ENCODE data around the gene STXBP1. TPM values are rescaled to one million over a fixed set of nuclear protein-coding genes. Genes with fewer than 3 reads are reported as not detected.

STXBP1 gene
- total RNA-seq, 1 donor from 2014 or later = 53.3 TPM

GRCh38 chr9:127712371-127712770 lies 100.3 kb downstream of the STXBP1 start:
- no peak overlapping the region for H3K27ac Mint-ChIP-seq (ENCODE audit: unreplicated experiment)

GRCh38 chr9:127712867-127713266 lies 100.8 kb downstream of the STXBP1 start:
- Mint-ChIP-seq H3K4me3 (no peak overlapping the region), H3K36me3 (ENCODE audit: low read depth) (no peaks in the 10 kb centered on the region), H3K4me1 (peaks cover 17% of the 10 kb centered on the region)

More at GRCh38 chr9:127712371-127712770, 100.3 kb downstream of the STXBP1 start:
- Mint-ChIP-seq H3K4me3 (peak overlapping the region; percentile 51), H3K4me1 (peaks cover 17% of the 10 kb centered on the region), H3K27me3 (ENCODE audit: low read depth) (peaks cover 2% of the 10 kb centered on the region), H3K36me3 (ENCODE audit: low read depth) (no peaks in the 10 kb centered on the region), H3K9me3 (peaks cover 2% of the 10 kb centered on the region)
- no peak for DNase-seq (ENCODE audit: low read depth, low spot score)
- no peak for TF ChIP-seq CTCF (conservative IDR thresholded peaks at IDR 0.05)

GRCh38 chr9:127714020-127714750 lies 102.1 kb downstream of the STXBP1 start:
- no peak for TF ChIP-seq CTCF (conservative IDR thresholded peaks at IDR 0.05)
- H3K9me3 Mint-ChIP-seq = no peaks in the 10 kb centered on the region
- no peak for DNase-seq (ENCODE audit: low read depth, low spot score)
- H3K27ac Mint-ChIP-seq (ENCODE audit: unreplicated experiment) = peak overlapping the region; percentile 12
- peak overlapping the region; percentile 80 for H3K4me3 Mint-ChIP-seq
- H3K27me3 Mint-ChIP-seq (ENCODE audit: low read depth) = peaks cover 2% of the 10 kb centered on the region
- H3K4me1 Mint-ChIP-seq = peaks cover 17% of the 10 kb centered on the region
- H3K36me3 Mint-ChIP-seq (ENCODE audit: low read depth) = no peaks in the 10 kb centered on the region

More at GRCh38 chr9:127712867-127713266, 100.8 kb downstream of the STXBP1 start:
- peaks cover 2% of the 10 kb centered on the region for H3K9me3 Mint-ChIP-seq
- no peak overlapping the region for H3K27ac Mint-ChIP-seq (ENCODE audit: unreplicated experiment)
- H3K27me3 Mint-ChIP-seq (ENCODE audit: low read depth) = peaks cover 2% of the 10 kb centered on the region
- no peak for TF ChIP-seq CTCF (conservative IDR thresholded peaks at IDR 0.05)
- DNase-seq (ENCODE audit: low read depth, low spot score) = no peak

- Mint-ChIP-seq H3K36me3 (ENCODE audit: low read depth) (no peaks in the 10 kb centered on the region), H3K4me3 (peak overlapping the region; percentile 100), H3K27me3 (ENCODE audit: low read depth) (peaks cover 2% of the 10 kb centered on the region), H3K4me1 (peaks cover 22% of the 10 kb centered on the region), H3K27ac (ENCODE audit: unreplicated experiment) (no peak overlapping the region), H3K9me3 (no peaks in the 10 kb centered on the region)
- no peak for DNase-seq (ENCODE audit: low read depth, low spot score)
- TF ChIP-seq CTCF (conservative IDR thresholded peaks at IDR 0.05) = no peak
Observed at GRCh38 chr9:127714951-127715469, 102.9 kb downstream of the STXBP1 start.

- Mint-ChIP-seq H3K27ac (ENCODE audit: unreplicated experiment) (peak within 1 kb of the TSS; percentile 98), H3K4me1 (peaks cover 24% of the 10 kb centered on the region), H3K4me3 (peak within 1 kb of the TSS; percentile 100), H3K27me3 (ENCODE audit: low read depth) (peaks cover 2% of the 10 kb centered on the region), H3K36me3 (ENCODE audit: low read depth) (no peaks in the 10 kb centered on the region), H3K9me3 (no peaks in the 10 kb centered on the region)
- peak; percentile 94 for DNase-seq (ENCODE audit: low read depth, low spot score)
- no peak for TF ChIP-seq CTCF (conservative IDR thresholded peaks at IDR 0.05)
Observed at GRCh38 chr9:127715470-127716337, 103.6 kb downstream of the STXBP1 start, which contains the start of the genes PTRH1 and TTC16. Gene PTRH1, minus strand, starts transcription at chr9:127715663. Its CDS starts 24 bp downstream, at chr9:127715639. Gene TTC16, plus strand, starts transcription at chr9:127716079. Its CDS starts 67 bp downstream, at chr9:127716146.

Measured in neural crest cell (in vitro differentiated cells).